Measurements from ENCODE around the gene PRDM16.

DNA sequence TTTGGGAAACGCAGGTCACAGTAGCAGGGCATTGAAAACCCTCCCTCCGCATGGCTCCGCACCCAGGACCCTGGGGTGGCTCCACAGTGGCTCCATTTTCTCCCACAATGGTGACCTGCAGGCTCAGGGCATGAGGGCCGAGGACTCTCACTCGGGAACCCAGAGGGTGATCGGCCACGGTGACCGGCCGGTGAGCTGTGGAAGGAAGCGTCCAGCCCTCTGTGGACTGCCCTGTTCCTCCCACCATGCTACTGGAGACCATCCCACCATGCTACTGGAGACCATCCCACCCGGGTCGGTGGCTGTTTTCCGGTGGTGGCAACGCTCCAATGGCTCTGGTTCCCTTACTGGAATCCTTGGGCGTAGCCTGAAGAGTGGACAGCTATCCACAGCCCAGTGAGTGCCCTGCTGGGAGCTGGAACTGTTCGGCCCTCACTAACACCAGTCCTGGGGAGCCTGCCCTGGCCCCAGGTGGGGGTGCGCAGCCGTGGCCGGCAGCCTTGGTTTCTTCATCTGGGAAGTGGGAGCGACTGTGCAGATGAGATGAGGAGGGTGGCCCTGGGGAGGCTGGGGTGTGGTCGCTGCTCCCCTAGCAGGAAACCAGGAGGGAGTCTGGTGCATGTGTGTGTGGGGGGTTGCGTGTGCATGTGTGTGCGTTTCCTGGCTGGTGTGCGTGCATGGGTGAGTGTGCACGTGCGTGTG is 59.6 kb downstream of the PRDM16 start:
- TF ChIP-seq GATA1 (IDR thresholded peaks at IDR 0.05; ENCODE audit: low read depth, low read length) (no peak), POLR2A (IDR thresholded peaks at IDR 0.05; ENCODE audit: low read length) (no peak)

All from erythroblast (primary cell).